Kidney (tissue), 22 donors: ENCODE results near the gene EPHA4. TPM values are rescaled to one million over a fixed set of nuclear protein-coding genes. Genes with fewer than 3 reads are reported as not detected.
A peak's percentile ranks its signal among the peaks of the same experiment; 100 is the strongest.

Experiments used
- DNase-seq, 5 donors: peaks; one replicate each; pipeline ENCODE4 v3.0.0-alpha.2; 2013 to 2020
- FAIRE-seq: peaks from 2 replicates; lab custom pipeline; 2012; peaks lifted over from hg19 to GRCh38; lab: Jason Lieb, UNC
- H3K27ac ChIP-seq, 2 donors: one replicate each; pipeline ENCODE4 v1.7.0; 2013; ENCODE audit warnings: low read depth in 2 of 2, low read length in 2 of 2, inconsistent platforms in 1 of 2
- H3K27me3 ChIP-seq: one replicate; pipeline ENCODE4 v1.7.1; 2013; ENCODE audit warnings: low read length, inconsistent platforms; ENCODE audit not compliant: control insufficient read depth, insufficient read depth
- H3K36me3 ChIP-seq, 3 donors: one replicate each; pipeline versions ENCODE4 v1.7.0 to v1.7.1; 2013; ENCODE audit warnings: low read length in 3 of 3, control low read depth in 1 of 3, inconsistent platforms in 1 of 3; ENCODE audit not compliant: insufficient read depth in 3 of 3, control insufficient read depth in 2 of 3
- H3K4me1 ChIP-seq, 3 donors: one replicate each; pipeline versions ENCODE4 v1.7.0 to v1.7.1; 2013; ENCODE audit warnings: low read length in 3 of 3, inconsistent platforms in 1 of 3, low read depth in 1 of 3; ENCODE audit not compliant: control insufficient read depth in 2 of 3, insufficient read depth in 2 of 3
- H3K4me3 ChIP-seq, 3 donors: one replicate each; pipeline versions ENCODE4 v1.7.0 to v1.8.1; 2013; ENCODE audit warnings: low read length in 3 of 3, control low read depth in 1 of 3, inconsistent platforms in 1 of 3
- H3K9ac ChIP-seq, 3 donors: one replicate each; pipeline versions ENCODE4 v1.7.0 to v1.7.1; 2013; ENCODE audit warnings: low read length in 3 of 3, control low read depth in 1 of 3, inconsistent platforms in 1 of 3
- H3K9me3 ChIP-seq, 3 donors: one replicate each; pipeline versions ENCODE4 v1.7.0 to v1.7.1; 2013; ENCODE audit warnings: low read length in 3 of 3, control low read depth in 1 of 3, inconsistent platforms in 1 of 3; ENCODE audit not compliant: control insufficient read depth in 2 of 3, insufficient read depth in 1 of 3
- intact Hi-C: fragments of 100-400 bp; cut with DNase I; formaldehyde crosslinking; loops from one replicate; pipeline ENCODE4 v1.11.1; 2022
- long read RNA-seq, 10 donors: library from polyadenylated mRNA in 1 of 10; unstranded in 1 of 10; transcript quantifications; one replicate each; pipeline ENCODE4 v2.0.0 and lab custom pipeline, GENCODE V29; 2021 to 2026
- polyA plus RNA-seq: library from polyadenylated mRNA; stranded (reverse); fragments of 350-450 nt; fragmentation: Illumina TruSeq; extraction: RNeasy Lipid Tissue Mini Kit (QIAGEN cat#74804); gene quantifications from one replicate; pipeline ENCODE4 v1.2.3, GENCODE V29; 2014; ENCODE audit warnings: low read depth, low replicate concordance; ENCODE audit not compliant: insufficient read depth
- total RNA-seq: library from RNA; stranded (reverse); fragmentation: NEBNext Ultra II Directional; extraction: Animal tissue kit (Norgen Biotek cat#: 25700); gene quantifications from one replicate; pipeline ENCODE4 v1.2.1, GENCODE V29; 2021
- TF ChIP-seq, protein P1 (sequence below): IDR thresholded peaks from 3 replicates; pipeline ENCODE4 v1.5.1; 2012; ENCODE audit warnings: mild to moderate bottlenecking, moderate library complexity, borderline replicate concordance; ENCODE audit not compliant: insufficient read depth; ENCODE audit errors: extremely low read depth
- donor health status: control.
- donor health status: control.
- donor health status: control.
- donor health status: control.
- donor health status: control.
- donor health status: DM: yes; HTN: yes; CAD: no.
- donor health status: Normal renal cell carcinoma (clear cell type).

EPHA4 gene
- 38.0 TPM for total RNA-seq
- 4.8 TPM for polyA plus RNA-seq
- long read RNA-seq, donor 1, partial matches to known transcripts = 0 of 5 reads
- long read RNA-seq, donor 1, other reads (novel, unspliced or antisense) = 0 of 5 reads
- long read RNA-seq, donor 2, partial matches to known transcripts = 0 of 3 reads
- long read RNA-seq, donor 2, other reads (novel, unspliced or antisense) = 0 of 3 reads
- long read RNA-seq, donor 3, transcript EPHA4-211 (2 exons, 2,893 nt) = major isoform, 7 of 9 reads
- long read RNA-seq, donor 3, partial matches to known transcripts = 0 of 9 reads
- long read RNA-seq, donor 3, other reads (novel, unspliced or antisense) = 0 of 9 reads
- long read RNA-seq, donor 4, partial matches to known transcripts = 0 of 3 reads
- long read RNA-seq, donor 4, other reads (novel, unspliced or antisense) = 0 of 3 reads
- long read RNA-seq, donor 5 = 0 reads
- long read RNA-seq, donor 6, transcript EPHA4-211 (2 exons, 2,893 nt) = major isoform, 10 of 10 reads
- long read RNA-seq, donor 6, partial matches to known transcripts = 0 of 10 reads
- long read RNA-seq, donor 6, other reads (novel, unspliced or antisense) = 0 of 10 reads
- long read RNA-seq, donor 7, partial matches to known transcripts = 7 of 11 reads
- long read RNA-seq, donor 7, other reads (novel, unspliced or antisense) = 3 of 11 reads
- long read RNA-seq, donor 8, transcript EPHA4-211 (2 exons, 2,893 nt) = major isoform, 5 of 6 reads
- long read RNA-seq, donor 8, partial matches to known transcripts = 0 of 6 reads
- long read RNA-seq, donor 8, other reads (novel, unspliced or antisense) = 0 of 6 reads
- long read RNA-seq, donor 9, partial matches to known transcripts = 0 of 3 reads
- long read RNA-seq, donor 9, other reads (novel, unspliced or antisense) = 0 of 3 reads
- long read RNA-seq, donor 10, transcript EPHA4-211 (2 exons, 2,893 nt) = major isoform, 7 of 8 reads
- long read RNA-seq, donor 10, partial matches to known transcripts = 0 of 8 reads
- long read RNA-seq, donor 10, other reads (novel, unspliced or antisense) = 0 of 8 reads

DNA sequence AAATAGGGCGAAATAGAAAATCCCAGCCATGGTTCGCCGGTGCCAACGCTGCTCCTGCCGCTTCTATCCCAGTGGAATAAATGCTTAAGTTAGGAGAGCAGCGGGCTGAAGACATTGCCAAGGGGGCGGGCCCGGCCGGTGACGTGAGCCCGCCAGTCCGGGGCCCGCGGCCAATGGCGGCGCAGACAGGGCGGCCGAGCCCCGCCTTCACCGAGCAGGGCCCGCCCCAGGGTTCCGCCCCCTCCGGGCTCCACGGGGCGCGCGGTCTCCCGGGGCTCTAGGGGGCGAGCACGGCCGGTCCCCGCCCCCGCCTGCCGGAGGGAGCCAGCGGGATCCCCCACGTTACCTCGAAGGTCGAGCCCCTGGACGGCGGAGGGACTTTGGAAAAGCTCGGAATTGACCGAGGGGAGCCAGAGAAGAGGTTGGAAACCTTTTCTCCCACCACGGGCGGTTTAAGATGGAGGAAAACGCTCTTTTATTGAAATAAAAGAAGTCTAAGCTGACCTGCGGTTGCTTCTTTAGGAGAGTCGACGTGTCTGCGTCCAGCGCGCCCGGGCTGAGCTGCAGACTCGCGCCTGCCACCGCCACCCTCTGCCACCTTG is at the start of gene EPHA4:
TSS of gene EPHA4 (minus strand) at position 86 of the 602 bp plus-strand sequence. CDS start at position 30, 56 bp downstream.
- intact Hi-C loops = loop anchor here (10.0 kb wide), 2 partner anchors 888 to 1838 kb away; no protein-coding TSS in a partner anchor
- no peaks in the 10 kb centered on the region for H3K27me3 ChIP-seq
- FAIRE-seq = no peak
- H3K4me3 ChIP-seq = peak within 1 kb of the TSS; percentile 80 to 98 (median 80)
- peak; percentile 92 to 97 (median 95) for DNase-seq
- H3K9me3 ChIP-seq = no peaks in the 10 kb centered on the region
- H3K27ac ChIP-seq = peak within 1 kb of the TSS; percentile 78
- H3K36me3 ChIP-seq = no peaks in the 10 kb centered on the region
- H3K4me1 ChIP-seq = peaks cover 0 to 13% (median 4%) of the 10 kb centered on the region in 3 donors
- peak within 1 kb of the TSS; percentile 71 to 74 (median 73) for H3K9ac ChIP-seq
- TF ChIP-seq, protein P1, sequence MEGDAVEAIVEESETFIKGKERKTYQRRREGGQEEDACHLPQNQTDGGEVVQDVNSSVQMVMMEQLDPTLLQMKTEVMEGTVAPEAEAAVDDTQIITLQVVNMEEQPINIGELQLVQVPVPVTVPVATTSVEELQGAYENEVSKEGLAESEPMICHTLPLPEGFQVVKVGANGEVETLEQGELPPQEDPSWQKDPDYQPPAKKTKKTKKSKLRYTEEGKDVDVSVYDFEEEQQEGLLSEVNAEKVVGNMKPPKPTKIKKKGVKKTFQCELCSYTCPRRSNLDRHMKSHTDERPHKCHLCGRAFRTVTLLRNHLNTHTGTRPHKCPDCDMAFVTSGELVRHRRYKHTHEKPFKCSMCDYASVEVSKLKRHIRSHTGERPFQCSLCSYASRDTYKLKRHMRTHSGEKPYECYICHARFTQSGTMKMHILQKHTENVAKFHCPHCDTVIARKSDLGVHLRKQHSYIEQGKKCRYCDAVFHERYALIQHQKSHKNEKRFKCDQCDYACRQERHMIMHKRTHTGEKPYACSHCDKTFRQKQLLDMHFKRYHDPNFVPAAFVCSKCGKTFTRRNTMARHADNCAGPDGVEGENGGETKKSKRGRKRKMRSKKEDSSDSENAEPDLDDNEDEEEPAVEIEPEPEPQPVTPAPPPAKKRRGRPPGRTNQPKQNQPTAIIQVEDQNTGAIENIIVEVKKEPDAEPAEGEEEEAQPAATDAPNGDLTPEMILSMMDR = no peak

DNA sequence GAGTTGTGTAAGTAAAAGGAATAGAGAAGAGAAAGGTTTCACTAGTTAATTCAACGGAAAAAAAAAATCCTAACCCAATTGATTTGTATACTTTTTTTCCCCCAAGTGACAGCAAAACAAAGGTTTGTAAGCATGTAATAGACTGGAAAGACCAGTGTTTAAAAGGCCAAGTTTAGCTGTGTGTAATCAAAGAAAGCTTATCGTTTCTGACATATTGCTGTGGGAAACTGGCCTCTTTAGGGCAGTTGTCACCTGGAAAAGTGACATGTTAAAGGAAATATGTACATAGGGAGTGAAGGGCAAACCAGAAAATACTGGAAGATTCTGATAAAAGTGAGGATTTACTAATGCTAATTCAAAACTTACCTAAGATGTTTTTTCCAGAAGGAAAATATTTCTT is 45.9 kb upstream of the EPHA4 start:
- Histone ChIP-seq H3K9me3 (no peaks in the 10 kb centered on the region), H3K4me3 (no peak overlapping the region), H3K27ac (no peak overlapping the region), H3K4me1 (no peaks in the 10 kb centered on the region), H3K9ac (no peak overlapping the region), H3K36me3 (no peaks in the 10 kb centered on the region), H3K27me3 (no peaks in the 10 kb centered on the region)
- TF ChIP-seq, protein P1 = no peak
- FAIRE-seq (no peak), DNase-seq (no peak)
- intact Hi-C loops = no loop called here

DNA sequence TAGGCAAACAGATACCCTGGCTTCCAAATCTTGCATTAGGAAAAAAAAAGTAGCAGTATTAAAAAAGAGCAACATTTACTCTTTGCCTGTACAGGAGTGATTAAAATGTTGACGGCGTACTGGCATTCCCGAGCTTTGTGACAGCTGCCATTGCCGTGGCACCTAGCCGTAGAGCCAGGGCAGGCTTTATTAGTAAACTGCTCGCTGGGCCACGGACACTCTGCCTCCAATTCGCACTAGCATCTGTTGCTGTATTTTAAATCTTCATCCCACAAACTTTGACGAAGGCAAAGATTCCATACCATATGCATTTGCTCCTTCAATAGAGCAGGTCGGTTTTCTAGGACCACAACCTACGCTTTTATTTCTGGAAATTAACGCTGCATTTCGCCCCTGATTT is 44.5 kb upstream of the EPHA4 start:
- no peak overlapping the region for H3K4me3 ChIP-seq
- no peak overlapping the region for H3K9ac ChIP-seq
- TF ChIP-seq, protein P1 = no peak
- H3K9me3 ChIP-seq = no peaks in the 10 kb centered on the region
- H3K4me1 ChIP-seq = no peaks in the 10 kb centered on the region
- H3K27ac ChIP-seq = no peak overlapping the region
- no peaks in the 10 kb centered on the region for H3K36me3 ChIP-seq
- intact Hi-C loops = no loop called here
- no peaks in the 10 kb centered on the region for H3K27me3 ChIP-seq
- no peak for DNase-seq
- no peak for FAIRE-seq
